Cardiac ventricle fibroblast (primary cell): ENCODE measurements around the gene UBXN2A. TPM values are rescaled to one million over a fixed set of nuclear protein-coding genes. Genes with fewer than 3 reads are reported as not detected.

Experiments used
- total RNA-seq: library from RNA; depleted of rRNA; stranded (reverse); fragments of >200 nt; gene quantifications from 2 replicates; pipeline ENCODE4 v1.2.3, GENCODE V29; 2015

Gene UBXN2A, protein sequence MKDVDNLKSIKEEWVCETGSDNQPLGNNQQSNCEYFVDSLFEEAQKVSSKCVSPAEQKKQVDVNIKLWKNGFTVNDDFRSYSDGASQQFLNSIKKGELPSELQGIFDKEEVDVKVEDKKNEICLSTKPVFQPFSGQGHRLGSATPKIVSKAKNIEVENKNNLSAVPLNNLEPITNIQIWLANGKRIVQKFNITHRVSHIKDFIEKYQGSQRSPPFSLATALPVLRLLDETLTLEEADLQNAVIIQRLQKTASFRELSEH
- 11.9 and 14.4 TPM in 2 replicates for total RNA-seq

DNA sequence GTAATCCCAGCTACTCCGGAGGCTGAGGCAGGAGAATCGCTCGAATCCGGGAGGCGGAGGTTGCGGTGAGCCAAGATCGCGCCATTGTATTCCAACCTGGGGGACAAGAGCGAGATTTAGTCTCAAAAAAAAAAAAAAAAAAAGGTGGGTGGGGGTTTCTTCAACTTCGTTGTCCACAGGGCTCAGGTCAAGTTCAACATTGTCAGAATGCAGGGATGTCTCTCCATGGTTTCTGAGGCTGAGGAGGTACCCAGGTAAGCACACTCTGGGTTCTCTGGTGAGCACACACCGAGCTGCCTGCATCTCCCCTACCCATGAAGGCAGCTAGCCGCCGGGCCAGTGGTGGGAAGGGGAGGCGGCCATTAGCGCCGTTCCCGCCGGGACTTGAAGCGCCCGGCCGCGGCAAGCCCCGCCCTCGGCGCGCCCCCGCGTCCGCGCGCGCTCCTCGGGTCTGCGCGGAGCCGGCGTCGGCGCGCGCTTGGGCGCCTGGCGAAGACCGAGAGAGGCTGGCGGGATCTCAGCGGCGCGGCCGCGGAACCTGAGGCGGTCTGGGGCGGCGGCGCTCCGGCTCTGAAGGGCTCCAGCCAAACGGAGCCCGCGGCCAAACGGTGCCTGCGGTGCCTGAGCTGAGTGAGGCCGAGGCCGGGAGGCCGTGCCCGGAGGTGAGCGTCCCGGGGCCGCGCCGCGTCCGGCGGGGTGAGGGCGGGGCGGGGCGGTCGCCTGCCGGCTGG, at the start of gene UBXN2A:
TSS of gene UBXN2A (plus strand) at position 477 of the 731 bp plus-strand sequence. CDS start 17,852 bp downstream, outside the sequence.

DNA sequence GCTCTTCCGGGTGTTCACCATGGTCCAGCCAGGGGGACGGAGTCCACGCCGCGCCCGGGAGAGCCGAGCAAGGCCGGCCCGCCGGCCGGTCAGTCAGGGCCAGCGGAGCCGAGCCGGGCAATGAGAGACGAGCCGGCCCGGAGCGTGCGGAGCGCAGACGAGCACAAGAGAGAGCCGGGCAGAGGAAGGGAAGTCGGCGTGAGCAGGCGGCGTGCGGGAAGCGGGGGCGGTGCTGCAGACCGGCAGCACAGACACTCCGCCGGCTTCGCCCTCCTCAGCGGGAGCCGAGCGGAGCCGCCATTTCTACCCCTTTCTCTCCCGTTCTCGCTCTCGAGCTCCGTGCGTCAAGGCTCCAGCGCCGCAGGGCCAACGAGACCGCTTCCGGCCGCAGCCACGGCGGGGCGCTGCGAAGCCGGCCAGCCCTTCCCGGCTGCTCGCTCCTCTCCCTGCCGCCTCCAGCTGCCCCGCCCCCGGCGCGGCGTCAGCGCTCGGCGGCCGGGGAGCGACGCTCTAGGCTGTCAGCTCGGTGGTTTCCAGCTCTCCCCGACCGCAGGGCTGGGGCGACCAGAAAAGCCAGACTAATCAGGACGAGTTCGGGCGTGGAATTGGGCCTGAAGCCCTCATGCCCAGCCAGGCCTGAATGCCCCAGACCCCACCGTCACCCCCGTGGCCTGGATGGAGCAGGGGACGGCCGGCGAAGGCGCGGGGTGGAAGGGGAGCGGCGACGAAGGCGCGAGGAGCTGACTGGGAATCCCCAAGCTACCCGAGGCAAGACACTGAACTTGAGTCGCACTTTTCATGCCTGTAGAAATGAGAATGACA, 13.3 kb upstream of the UBXN2A start, which contains the start of gene ATAD2B:
TSS of gene ATAD2B (minus strand) at position 374 of the 822 bp plus-strand sequence. CDS start at position 21, 353 bp downstream.

DNA sequence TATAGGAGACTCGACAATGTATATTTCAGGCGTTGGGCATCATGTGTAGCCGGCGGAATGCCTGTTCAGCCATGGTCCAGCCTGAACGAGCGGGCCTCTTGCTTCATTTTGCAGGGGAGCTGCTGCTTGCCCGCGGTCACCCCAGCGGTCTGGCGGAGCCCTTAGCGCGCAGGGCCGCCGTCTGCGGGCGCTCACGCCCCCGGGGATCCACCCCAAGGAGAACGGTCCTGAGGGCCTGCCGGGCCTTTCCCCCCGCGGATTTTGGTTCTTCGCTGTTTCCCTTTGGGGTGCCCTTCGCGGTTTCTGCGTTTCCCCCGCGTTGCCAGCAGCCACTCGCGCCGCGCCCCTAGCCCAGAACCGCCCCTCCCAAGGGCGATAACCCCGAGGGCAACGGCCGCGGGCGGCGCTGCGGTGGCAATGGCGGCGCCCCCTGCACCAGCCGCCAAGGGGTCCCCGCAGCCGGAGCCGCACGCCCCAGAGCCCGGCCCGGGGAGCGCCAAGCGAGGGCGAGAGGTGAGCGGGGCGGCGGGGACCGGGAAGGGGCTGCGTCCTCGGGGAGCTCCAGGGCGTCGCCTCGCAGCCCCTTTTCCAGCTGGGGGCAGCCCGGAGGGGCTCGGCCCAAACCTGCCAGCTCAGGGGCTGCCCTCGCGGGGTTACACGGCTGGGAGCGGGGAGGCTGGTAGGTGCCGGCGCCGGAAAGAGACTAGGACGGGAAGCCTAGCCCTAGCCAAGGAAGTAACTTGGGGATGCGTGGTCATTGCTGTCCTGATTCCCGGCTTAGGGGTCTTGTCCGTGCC, 69.6 kb downstream of the UBXN2A start, which contains the start of gene MFSD2B:
TSS of gene MFSD2B (plus strand) at position 406 of the 797 bp plus-strand sequence. CDS start at position 418, 12 bp downstream.

DNA sequence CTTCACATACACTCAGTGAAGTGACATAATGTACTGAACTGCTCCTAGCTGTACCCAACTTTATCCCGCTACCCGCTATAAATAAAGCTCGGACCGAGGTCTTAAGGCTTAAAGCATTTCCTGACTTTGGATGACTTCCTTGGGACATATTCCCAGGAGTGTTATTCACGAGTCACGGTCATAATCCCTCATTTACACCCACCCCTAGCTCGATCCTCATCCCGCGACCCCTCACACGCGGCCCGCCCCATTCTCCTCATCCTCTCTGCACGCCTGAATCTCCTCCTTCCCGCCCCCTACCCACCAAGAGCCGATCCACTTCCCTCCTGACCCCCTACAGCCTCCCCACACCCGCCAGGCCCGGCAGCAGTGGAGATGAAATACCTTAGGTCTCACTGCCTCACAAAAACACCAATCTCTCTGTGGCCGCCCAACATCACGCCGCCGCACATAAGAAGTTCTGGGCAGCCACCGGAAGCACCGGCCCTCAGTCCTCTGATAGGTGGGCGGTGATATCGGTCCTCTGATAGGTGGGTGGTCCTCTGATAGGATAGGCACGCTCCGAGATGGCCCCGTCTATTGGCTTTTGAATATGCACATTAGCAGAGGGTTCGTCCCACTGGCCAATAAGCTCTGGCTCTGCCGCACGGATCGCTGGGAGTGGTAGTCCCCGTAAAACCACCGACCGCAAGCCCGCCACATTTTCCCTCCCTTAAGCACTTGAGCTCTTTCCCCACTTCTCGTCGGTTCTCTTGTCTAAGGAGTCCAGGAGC, 106.9 kb downstream of the UBXN2A start, which contains the start of gene WDCP:
TSS of gene WDCP (minus strand) at position 462 of the 773 bp plus-strand sequence. CDS start 7,897 bp downstream, outside the sequence.

DNA sequence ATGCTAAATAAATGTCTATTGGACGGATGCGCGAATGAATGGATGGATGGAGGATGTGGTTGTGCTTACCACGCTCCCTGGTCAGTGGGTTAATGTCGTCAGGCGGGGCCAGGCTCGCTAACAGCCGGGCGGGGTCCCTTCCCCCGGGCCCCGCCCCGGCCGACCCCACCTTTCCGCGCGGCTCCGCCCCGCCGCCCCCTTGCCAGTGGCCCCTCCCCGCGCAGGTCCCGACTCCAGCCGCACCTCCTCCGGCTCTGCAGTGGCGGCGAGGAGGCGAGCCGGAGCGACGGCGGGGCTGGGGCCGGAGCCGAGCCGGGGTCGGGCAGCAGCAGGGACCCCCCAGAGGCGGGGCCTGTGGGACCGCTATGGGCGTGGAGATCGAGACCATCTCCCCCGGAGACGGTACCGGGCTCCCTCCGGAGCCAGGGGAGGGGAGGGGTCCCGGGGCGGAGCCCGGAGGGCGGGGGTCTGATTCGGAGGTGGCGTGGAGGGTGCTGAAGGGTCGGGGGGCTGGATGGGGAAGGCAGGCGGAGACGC, 109.3 kb downstream of the UBXN2A start, which contains the start of gene FKBP1B:
TSS of gene FKBP1B (plus strand) at position 257 of the 537 bp plus-strand sequence. CDS start at position 366, 109 bp downstream.

Other genes starting within 250 kb of the UBXN2A start
- gene ATAD2B, start 13.3 kb upstream of the UBXN2A start, total RNA-seq, result 3.2 and 5.4 TPM in 2 replicates
- 0.10 TPM in 1 of 2 replicates, not detected in the other for gene MFSD2B, start 69.6 kb downstream of the UBXN2A start, total RNA-seq
- gene WDCP, start 106.9 kb downstream of the UBXN2A start, total RNA-seq, result 5.8 and 6.7 TPM in 2 replicates
- gene FKBP1B, start 109.3 kb downstream of the UBXN2A start, total RNA-seq, result 5.6 and 7.2 TPM in 2 replicates
- gene SF3B6, start 135.9 kb downstream of the UBXN2A start, total RNA-seq, result 137 and 168 TPM in 2 replicates
- 25.2 and 26.0 TPM in 2 replicates for gene TP53I3, start 144.4 kb downstream of the UBXN2A start, total RNA-seq
- gene PFN4, start 182.9 kb downstream of the UBXN2A start, total RNA-seq, result 0.69 TPM in 1 of 2 replicates, not detected in the other
- gene FAM228B, start 183.0 kb downstream of the UBXN2A start, total RNA-seq, result 5.0 and 8.9 TPM in 2 replicates
- 0.12 TPM in 1 of 2 replicates, not detected in the other for gene FAM228A, start 234.6 kb downstream of the UBXN2A start, total RNA-seq